Measurements from ENCODE around the gene CCDC88C. TPM values are rescaled to one million over a fixed set of nuclear protein-coding genes. Genes with fewer than 3 reads are reported as not detected.

CCDC88C gene
- total RNA-seq, 2 experiments from 2014 or later: 269 to 287 TPM

DNA sequence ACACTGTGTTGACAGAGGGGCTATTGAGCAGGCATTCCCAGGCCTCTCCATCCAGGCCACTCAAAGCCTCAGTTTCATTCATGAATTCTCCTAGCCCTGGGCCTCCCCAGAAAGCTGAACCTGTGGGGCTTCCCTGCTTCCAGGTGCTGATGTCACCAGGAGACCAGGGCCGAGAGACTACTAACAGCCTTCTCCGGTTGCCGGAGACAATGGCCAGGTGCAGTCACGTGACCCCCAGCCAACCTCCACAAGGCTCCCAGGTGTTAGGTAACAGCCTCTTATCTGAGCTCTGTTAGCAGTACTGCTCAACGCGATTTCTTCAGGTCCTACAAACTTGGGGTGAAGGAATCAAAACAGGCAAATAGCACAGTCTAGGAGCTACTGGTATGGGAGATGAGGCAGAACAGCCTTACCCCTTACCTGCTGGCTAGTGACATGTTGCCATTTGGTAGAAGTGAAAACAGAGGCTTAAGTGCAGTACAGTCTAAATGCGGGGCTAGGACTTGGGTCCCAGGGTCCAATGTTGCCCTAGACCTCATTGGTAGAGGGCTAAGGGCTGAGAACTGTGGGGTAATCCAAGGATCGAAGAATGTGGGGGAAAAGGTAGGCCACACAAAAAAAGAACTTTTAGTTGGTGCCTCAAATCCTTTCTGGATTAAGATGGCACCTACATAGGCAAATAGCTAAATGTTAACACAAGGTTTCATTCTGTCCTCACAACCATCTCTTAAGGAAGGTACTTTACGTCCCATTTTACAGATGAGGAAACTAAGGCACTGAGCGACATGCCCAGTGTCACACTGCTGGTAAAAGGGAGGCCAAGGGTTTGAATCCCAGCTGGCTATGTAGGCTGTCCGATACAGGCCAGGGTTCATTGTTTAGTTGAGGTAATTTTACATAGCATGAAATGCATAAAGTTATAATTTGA is 3.8 kb downstream of the CCDC88C start:
- Mint-ChIP-seq H3K4me3 (peak overlapping the region; percentile 99), H3K9me3 (no peaks in the 10 kb centered on the region), H3K4me1 (ENCODE audit: low read depth) (peaks cover 72% of the 10 kb centered on the region), H3K27ac (peak overlapping the region; percentile 98), H3K36me3 (ENCODE audit: low read depth) (peaks cover 65% of the 10 kb centered on the region), H3K27me3 (no peaks in the 10 kb centered on the region)
- DNase-seq (peak in 11 of 14 experiments; percentile 42 to 87 (median 52)), ATAC-seq (ENCODE audit: poor library complexity) (no peak)
- CTCF ChIA-PET: interaction anchor here (4.0 to 6.4 kb wide), 2 partner anchors 14 to 90 kb away, joined by 31 to 62 read pairs; no protein-coding TSS in a partner anchor
- Histone ChIP-seq H3K9me3 (ENCODE audit: control insufficient read depth in 1 of 2, insufficient read depth in 1 of 2, low read length in 2 of 2) (no peaks in the 10 kb centered on the region), H3K27ac (ENCODE audit: low read depth in 1 of 2, low read length in 2 of 2) (peak overlapping the region; percentile 75 to 96), H3K4me1 (ENCODE audit: insufficient read depth, low read length) (peaks cover 75% of the 10 kb centered on the region), H3K27me3 (ENCODE audit: control insufficient read depth in 1 of 2, insufficient read depth in 2 of 2, low read length in 2 of 2) (no peaks in the 10 kb centered on the region), H3K4me3 (ENCODE audit: low read length) (peak overlapping the region; percentile 91), H3K36me3 (ENCODE audit: insufficient read depth, low read length) (peaks cover 41% of the 10 kb centered on the region)
- intact Hi-C loops (cut with DNase I, micrococcal nuclease): loop anchor here (1.0 to 5.0 kb wide), 3 partner anchors 15 to 352 kb away; partner anchors contain the start of gene RPS6KA5 (in 1 of the 2)
- TF ChIP-seq, protein P1, sequence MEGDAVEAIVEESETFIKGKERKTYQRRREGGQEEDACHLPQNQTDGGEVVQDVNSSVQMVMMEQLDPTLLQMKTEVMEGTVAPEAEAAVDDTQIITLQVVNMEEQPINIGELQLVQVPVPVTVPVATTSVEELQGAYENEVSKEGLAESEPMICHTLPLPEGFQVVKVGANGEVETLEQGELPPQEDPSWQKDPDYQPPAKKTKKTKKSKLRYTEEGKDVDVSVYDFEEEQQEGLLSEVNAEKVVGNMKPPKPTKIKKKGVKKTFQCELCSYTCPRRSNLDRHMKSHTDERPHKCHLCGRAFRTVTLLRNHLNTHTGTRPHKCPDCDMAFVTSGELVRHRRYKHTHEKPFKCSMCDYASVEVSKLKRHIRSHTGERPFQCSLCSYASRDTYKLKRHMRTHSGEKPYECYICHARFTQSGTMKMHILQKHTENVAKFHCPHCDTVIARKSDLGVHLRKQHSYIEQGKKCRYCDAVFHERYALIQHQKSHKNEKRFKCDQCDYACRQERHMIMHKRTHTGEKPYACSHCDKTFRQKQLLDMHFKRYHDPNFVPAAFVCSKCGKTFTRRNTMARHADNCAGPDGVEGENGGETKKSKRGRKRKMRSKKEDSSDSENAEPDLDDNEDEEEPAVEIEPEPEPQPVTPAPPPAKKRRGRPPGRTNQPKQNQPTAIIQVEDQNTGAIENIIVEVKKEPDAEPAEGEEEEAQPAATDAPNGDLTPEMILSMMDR (IDR thresholded peaks at IDR 0.05): no peak
- POLR2A ChIA-PET: interaction anchor here (0.6 to 12.0 kb wide), 7 partner anchors 13 to 353 kb away, joined by 3 to 294 read pairs (median 10); partner anchors contain the start of gene RPS6KA5

DNA sequence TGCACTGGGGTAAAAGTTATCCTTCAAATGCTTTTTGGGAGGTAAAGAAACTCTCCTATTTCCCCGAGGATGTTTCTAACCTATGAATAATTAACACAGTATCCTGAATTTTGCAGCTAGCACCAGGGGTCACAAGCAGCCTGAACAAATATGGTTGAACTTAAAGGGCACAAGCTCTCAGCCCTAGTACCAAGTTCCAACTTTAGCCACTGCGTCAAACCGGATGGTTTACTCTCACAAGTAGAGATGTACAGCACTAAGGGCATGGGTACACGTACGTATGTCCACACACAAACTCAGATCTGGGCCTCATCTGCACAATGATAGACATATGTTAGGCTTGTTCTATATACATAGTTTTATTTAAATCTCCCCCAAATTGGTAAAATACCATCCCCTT is 4.7 kb downstream of the CCDC88C start:
- intact Hi-C loops (cut with DNase I, micrococcal nuclease): loop anchor here (1.0 to 5.0 kb wide), 3 partner anchors 14 to 351 kb away; partner anchors contain the start of gene RPS6KA5 (in 1 of the 2)
- TF ChIP-seq, protein P1 (IDR thresholded peaks at IDR 0.05): no peak
- peaks cover 74% of the 10 kb centered on the region for H3K36me3 Mint-ChIP-seq (ENCODE audit: low read depth)
- H3K4me1 Mint-ChIP-seq (ENCODE audit: low read depth): peaks cover 78% of the 10 kb centered on the region
- ATAC-seq (ENCODE audit: poor library complexity) (no peak), DNase-seq (peak in 1 of 14 experiments; percentile 37)
- H3K27ac ChIP-seq (ENCODE audit: low read depth in 1 of 2, low read length in 2 of 2): peak overlapping the region; percentile 75 to 96
- peak overlapping the region; percentile 99 for H3K4me3 Mint-ChIP-seq
- no peaks in the 10 kb centered on the region for H3K9me3 Mint-ChIP-seq
- peaks cover 76% of the 10 kb centered on the region for H3K4me1 ChIP-seq (ENCODE audit: insufficient read depth, low read length)
- ChIA-PET CTCF (interaction anchor here (4.0 kb wide), 1 partner anchor 89 kb away, joined by 31 read pairs; no protein-coding TSS in a partner anchor), POLR2A (interaction anchor here (1.2 to 12.0 kb wide), 5 partner anchors 12 to 352 kb away, joined by 3 to 294 read pairs (median 95); partner anchors contain the start of gene RPS6KA5)
- H3K4me3 ChIP-seq (ENCODE audit: low read length): peak overlapping the region; percentile 91
- no peaks in the 10 kb centered on the region for H3K27me3 Mint-ChIP-seq
- H3K27me3 ChIP-seq (ENCODE audit: control insufficient read depth in 1 of 2, insufficient read depth in 2 of 2, low read length in 2 of 2): no peaks in the 10 kb centered on the region
- H3K27ac Mint-ChIP-seq: peak overlapping the region; percentile 98
- no peaks in the 10 kb centered on the region for H3K9me3 ChIP-seq (ENCODE audit: control insufficient read depth in 1 of 2, insufficient read depth in 1 of 2, low read length in 2 of 2)
- peaks cover 50% of the 10 kb centered on the region for H3K36me3 ChIP-seq (ENCODE audit: insufficient read depth, low read length)

DNA sequence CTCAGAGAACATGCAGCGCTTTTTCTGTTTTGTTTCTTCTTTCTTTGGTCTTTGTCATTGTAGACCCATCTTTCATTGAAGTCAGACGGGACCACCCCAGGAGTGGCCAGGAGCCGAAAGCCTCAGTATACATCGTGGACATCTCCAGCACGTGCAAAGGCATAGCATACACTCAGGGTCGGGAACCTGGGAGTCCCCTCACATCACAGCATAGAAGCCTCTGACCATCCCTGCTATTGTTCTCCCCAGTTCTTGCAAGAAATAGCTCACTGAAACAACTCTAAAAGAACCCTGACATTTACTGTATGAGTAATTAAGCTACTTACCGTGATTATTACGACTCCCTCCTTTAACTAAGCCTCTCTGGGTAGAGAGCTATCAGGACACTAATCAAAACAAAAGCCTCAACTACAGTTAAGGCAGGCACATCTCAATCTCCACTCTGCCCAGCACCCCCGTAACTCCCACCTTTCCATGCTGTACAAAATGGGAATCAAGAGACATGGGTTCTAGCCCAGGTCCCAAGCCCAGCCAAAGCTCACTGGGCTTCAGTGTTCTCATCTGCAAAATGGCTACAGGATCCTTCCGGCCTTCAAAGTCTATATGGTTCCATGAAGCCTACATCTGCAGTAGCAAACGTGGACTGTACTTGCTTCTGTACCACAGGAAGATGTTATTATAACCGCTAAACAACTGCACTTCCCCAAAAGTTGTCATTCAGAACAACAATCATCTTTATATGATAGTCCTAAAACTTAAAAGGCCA is 6.7 kb downstream of the CCDC88C start:
- Histone ChIP-seq H3K27ac (ENCODE audit: low read depth in 1 of 2, low read length in 2 of 2) (peak overlapping the region; percentile 85 to 88), H3K9me3 (ENCODE audit: control insufficient read depth in 1 of 2, insufficient read depth in 1 of 2, low read length in 2 of 2) (no peaks in the 10 kb centered on the region), H3K27me3 (ENCODE audit: control insufficient read depth in 1 of 2, insufficient read depth in 2 of 2, low read length in 2 of 2) (no peaks in the 10 kb centered on the region), H3K4me1 (ENCODE audit: insufficient read depth, low read length) (peaks cover 96% of the 10 kb centered on the region), H3K4me3 (ENCODE audit: low read length) (peak overlapping the region; percentile 34), H3K36me3 (ENCODE audit: insufficient read depth, low read length) (peaks cover 70% of the 10 kb centered on the region)
- peaks cover 90% of the 10 kb centered on the region for H3K4me1 Mint-ChIP-seq (ENCODE audit: low read depth)
- peak overlapping the region; percentile 98 for H3K27ac Mint-ChIP-seq
- H3K27me3 Mint-ChIP-seq: no peaks in the 10 kb centered on the region
- intact Hi-C loops (cut with DNase I, micrococcal nuclease): loop anchor here in 1 of 2 experiments (5.0 kb wide), 1 partner anchor 349 kb away; the partner anchor contains the start of gene RPS6KA5
- no peak for ATAC-seq (ENCODE audit: poor library complexity)
- peak overlapping the region; percentile 89 for H3K4me3 Mint-ChIP-seq
- POLR2A ChIA-PET: interaction anchor here (1.0 to 12.0 kb wide), 7 partner anchors 10 to 168 kb away, joined by 4 to 294 read pairs (median 5); no protein-coding TSS in a partner anchor
- no peaks in the 10 kb centered on the region for H3K9me3 Mint-ChIP-seq
- peak in 4 of 14 experiments; percentile 22 to 70 (median 47) for DNase-seq
- peaks cover 81% of the 10 kb centered on the region for H3K36me3 Mint-ChIP-seq (ENCODE audit: low read depth)
- CTCF ChIA-PET: interaction anchor here (0.9 to 2.1 kb wide), 4 partner anchors 8 to 87 kb away, joined by 3 to 11 read pairs (median 5); no protein-coding TSS in a partner anchor
- TF ChIP-seq, protein P1 (IDR thresholded peaks at IDR 0.05): no peak
